ENCODE data around the gene SCYGR2.

GRCh38 chr2:227570615-227571014 lies 28.1 kb upstream of the SCYGR2 start:
- TF ChIP-seq CTCF (IDR thresholded peaks at IDR 0.05) = no peak
- no peak for TF ChIP-seq POLR2A (IDR thresholded peaks at IDR 0.05)

Data from vagina (tissue), 2 donors.